Right hindlimb (tissue), 1 donor: Measurements from ENCODE around the gene TIMP4.

ENCODE experiments used
- DNase-seq: peaks from one replicate; pipeline ENCODE4 v3.0.0-alpha.2; 2018

The TIMP4 gene

DNA sequence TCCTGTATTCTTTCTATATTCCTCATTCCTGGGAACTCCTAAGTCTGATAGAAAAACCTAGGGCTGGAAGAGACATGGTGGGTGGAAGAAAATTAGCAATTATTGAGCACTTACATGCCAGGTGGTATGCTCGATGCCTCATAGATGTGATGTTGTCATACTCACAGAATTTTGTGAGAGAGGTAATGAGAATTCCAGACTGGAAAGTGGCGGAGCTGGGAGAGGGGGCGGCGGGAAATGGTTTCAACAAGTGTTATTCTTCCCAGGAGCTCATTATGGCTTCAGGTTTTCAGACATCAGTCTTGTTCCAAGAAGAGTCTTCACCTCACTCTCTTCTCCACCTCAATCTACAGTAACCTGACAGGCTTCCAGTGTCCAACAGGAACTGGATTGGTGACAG is 16.2 kb downstream of the TIMP4 start:
- peak; percentile 43 for DNase-seq

DNA sequence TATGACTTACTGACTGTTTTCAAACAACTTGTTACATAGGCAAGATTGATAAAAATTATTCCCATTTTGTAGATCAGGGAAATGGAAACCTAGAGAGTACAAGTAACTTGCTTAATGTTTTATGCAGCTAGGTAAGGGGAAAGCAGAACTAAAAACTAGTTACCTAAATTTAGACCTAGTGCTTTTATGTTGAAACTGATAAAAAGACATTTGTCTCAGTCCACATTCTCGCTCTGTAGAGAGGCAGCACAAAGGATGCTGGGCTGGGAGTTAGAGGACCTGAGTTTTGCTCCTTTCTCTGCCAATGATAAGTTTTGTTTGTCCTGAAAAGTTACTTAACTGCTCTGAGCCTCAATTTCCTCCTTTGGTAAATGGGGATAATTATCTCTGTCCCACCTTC is 17.4 kb downstream of the TIMP4 start:
- DNase-seq: no peak

DNA sequence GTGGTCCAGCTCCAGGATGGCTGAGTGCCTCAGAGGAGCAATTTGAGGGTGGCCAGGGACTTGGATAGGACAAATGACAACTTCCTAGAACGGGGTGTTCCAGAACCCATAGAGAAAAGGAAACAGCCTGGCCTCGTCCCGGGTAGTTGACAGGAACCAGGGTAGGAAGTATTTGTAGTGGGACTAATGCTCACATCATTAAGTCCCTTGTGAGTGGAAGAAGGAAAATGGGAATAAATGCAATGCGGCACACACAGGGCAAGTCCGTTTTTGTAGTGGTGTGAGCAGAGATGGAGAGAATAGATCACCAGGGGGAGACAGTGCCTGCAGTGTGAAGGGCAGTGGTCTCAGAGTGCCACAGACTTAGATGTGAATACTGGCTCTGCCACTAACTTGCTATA is 19.6 kb downstream of the TIMP4 start:
- peak; percentile 72 for DNase-seq

DNA sequence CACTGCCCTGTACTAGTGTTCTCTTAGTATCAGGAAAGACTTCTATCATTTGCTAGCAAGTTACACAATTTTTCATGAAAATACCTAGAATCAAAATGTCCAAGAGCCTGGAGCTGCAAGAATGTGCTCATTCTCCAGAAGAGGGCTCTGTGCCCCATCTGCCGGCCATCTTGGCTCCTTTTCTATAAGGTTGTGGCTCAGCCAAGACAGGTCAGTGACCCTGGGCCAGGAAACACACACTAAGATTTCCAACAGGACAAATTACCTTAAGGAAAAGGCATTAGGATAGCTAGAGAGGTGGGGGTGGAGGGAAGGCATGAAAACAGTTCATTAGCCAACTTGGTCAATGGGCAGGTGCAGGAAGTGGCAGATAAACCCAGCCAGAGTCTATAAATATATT is 20.7 kb downstream of the TIMP4 start:
- DNase-seq: no peak

DNA sequence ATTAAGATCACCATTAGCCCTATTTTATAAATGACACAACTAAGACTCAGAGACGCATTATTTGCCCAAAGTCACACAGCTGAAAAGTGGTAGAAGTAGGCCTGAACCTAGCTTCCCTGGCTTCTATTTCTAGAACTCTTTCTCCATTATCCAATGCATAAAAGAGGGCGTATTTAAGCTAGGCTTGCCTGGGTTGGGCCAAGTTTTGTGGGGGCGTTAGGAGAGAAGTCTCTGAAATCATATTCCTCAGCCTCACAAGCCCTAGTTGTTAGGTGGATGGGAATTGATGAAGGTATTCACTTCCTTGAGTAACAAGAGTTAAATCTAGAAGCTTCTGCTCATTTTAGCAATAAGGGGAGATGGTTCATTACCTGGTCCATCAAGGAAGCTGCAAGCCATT is 22.3 kb downstream of the TIMP4 start:
- no peak for DNase-seq

DNA sequence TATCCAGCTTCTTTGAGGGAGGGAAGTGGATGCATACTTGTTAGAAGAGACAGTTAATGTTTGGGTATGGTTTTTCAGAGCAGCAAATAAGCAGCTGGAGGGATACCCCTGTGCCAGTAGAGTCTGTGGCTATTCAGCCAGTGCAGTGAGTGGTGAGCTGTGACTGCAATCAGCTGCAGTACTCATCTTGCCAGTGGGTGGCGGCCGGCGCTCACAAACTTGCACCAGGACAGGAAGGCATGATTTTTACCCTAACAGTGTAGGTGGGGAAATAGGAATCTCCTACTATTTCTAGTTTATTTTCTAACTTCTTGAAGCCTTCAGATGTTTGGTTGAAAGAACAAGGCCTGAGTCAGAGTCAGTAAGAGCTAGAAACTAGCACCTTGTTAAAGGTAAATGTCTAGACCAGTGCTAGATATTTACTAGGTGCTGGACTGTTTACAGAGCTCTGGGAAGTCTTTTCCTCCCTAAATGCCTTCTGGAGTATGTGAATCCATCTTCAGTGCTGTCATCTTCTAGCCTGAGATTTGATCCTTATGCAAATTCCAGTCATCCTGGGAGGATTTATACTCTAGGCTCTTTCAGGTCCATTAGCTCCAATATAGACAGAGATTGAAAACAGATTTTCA is 23.6 kb downstream of the TIMP4 start:
- peak; percentile 81 for DNase-seq

DNA sequence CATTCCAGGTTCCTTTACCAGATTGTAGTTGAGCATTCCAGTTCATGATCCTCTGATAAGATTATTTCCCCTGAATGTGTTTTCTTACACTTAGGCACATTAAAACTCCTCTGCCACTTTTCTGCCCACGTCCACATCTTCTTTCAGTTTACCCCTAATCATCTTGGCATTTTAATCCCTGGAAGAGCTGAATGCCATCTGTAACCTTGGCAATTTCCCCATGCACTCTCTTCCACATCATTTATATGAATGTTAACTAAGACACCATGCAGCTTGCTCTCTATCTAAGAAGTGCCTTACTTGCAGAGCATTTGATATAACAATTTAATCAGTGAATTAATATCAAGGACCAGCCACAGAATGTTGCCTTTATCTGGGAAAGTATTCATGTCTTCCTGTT is 25.8 kb downstream of the TIMP4 start:
- DNase-seq: no peak

DNA sequence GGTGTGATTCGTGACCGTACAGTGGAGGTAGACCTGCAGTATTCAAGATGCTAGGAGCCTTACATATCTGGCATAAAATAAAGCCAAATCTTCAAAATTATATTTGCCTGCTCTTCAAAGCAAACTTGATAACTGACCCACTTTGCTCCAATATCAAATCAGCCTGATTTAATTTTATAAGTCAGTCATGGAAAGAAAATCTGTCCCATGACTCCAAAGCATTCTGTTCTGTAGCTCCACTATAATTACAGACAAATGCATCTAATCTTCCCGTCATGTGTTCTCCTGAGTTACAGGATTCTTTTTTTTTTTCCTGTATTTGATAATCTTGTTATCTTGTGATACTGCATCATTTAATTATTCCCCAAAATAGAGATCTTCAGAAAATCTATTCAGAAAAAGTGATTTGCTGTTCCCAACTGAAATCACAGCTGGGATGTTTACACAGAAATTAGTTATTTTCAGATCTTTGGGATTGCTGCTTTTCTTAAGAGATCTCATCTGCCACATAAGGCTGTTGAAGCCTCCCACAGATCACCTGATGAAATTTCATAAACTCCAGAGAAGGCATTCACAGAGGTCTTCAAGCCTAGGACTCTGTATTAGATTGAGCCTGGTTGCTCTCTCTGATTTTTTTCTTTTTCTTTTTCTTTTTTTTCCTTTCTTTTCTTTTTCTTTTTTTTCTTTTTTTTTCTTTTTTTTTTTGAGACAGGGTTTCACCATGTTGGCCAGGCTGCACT is 27.2 kb downstream of the TIMP4 start:
- no peak for DNase-seq

DNA sequence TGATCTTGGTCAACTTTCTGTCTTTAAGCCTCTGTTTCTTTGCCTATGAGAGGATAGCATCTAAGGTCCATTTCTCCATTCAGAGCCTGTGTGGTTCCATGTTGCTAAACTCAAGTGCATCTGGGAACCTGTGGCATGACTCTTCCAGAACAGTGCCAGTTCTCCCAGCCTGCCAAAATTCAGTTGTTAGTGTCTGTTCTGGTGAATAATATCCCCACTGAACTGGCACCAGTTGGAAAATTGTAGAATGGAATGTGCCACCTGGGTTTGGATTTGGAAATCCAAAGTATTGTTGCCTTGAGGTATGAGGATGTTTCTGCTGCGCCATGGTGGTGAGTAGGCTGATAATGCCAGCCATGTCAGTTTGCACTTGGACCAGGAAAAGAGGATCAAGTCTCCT is 31.3 kb downstream of the TIMP4 start:
- DNase-seq: no peak

DNA sequence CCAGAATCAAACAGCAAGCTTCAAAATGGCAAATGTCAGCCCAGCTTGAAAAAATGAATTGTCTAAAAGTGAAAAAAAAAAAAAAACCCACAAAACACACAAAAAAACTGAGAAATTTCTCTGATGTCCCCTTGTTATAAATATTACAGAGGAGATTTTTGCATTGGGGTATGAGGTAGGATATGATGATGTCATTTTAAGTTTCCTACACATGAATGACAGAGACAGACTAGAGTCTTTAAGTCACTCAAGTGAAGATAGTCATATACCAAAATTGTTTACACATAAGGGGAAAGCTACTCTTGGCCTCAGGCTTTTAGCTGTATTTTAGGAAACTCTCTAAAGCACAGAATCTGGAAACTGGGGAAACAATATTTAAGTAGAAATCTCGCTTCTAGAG is 32.9 kb downstream of the TIMP4 start:
- no peak for DNase-seq

DNA sequence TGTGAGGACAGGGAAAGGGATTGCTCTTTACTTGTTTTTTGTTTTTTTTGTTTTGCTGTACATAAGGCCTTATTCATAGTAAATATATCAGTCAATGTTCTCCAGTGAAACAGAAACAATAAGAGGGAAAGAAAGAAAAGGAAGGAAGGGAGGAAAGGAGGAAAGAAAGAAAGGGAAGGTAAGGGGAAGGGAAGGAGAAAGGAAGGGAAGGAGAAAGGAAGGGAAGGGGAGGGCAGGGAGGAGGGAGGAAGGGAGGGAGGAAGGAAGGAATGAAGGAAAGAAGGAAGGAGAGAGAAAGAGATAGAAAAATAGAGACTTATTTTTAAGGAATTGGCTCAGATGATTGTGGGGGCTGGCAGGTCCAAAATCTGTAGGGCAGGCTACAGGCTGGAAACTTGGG is 37.2 kb downstream of the TIMP4 start:
- no peak for DNase-seq

DNA sequence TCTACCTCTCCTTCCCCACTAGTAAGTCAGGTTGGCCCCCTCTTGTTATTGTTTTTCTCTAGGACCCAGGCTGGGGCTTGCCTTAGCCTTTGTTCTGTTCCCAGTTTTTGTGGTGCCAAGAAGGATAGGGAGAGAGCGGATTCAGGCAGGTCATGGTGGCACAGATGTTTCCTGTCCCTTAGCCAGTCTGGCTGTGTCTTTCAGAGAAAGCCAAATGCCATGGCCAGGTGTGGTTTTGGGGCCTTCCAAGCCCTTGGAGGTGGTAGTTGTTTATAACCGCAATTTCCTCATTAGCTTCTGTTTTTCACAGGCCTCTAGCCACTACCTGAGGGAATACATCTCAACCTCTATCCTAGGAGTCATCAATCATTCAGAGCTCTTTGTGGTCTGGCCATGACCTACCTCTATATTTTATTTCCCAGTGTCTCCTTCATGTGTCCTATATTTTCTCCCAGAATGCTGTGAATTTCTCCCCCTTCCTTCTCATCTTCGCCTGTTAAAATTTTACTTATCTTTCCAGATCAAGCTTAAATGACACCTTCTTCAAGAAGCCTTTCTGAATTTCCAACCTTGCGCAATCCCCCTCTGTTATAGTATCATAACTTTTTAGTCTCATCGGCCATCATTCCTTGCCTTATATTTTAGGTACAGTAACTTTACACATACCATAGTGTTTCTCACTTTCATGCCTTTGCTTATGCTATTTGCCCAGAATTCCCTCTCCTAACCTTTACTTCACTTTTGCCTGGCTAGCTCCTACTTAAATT is 38.2 kb downstream of the TIMP4 start:
- no peak for DNase-seq

DNA sequence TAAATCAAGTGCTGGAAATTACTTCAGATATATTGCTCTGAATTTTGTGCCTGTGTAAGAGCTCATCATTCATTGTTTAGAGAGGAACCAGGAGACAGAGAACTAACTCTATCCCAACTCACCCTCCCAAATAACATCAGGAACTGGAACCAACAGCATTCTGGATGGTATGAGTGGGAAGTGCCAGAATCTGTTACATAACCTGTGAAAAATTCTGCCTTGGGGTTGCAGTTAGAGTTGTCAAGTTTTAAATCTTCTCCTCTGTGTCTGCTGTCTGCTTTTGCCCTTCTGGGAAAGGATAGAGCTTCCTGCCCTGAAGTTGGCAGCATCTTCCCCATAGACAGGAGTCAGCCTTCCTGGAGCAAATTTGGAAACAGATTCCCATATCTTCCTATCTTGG is 41.2 kb downstream of the TIMP4 start:
- DNase-seq: no peak

DNA sequence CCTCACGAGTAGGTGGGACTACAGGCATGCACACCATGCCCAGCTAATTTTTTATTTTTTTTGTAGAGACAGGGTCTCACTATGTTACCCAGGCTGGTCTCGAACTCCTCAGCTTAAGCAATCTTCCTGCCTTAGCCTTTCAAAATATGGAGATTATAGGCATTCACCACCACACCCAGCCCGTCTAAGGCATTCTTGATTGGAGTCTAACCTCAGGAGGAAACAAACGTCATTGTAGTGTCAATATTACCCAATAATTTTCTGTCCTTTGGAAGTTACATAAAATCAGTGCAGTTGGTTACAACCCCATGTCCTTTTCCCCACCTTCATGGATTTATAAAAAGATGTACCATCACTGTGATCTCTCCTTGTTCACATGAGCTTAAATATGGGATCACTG is 41.8 kb downstream of the TIMP4 start:
- DNase-seq: no peak

DNA sequence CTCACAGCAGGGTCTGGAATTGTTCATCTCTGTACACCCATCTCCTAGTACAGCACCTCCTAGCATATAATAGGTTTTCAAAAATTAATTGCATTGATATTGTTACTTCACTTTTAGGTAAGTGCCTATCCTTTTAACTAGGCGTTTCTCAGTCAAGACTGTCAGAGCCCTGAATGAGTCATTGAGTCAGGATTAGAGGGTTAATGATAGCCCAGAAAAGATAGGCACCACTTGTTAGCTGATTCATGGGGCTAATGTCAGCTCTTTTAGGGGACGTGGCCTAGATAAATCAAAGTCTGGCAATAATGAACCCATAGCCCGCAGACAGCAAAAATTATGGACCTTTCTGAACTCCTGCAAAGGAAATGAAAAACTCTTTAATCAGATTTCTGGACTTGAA is 42.9 kb downstream of the TIMP4 start:
- DNase-seq: no peak

DNA sequence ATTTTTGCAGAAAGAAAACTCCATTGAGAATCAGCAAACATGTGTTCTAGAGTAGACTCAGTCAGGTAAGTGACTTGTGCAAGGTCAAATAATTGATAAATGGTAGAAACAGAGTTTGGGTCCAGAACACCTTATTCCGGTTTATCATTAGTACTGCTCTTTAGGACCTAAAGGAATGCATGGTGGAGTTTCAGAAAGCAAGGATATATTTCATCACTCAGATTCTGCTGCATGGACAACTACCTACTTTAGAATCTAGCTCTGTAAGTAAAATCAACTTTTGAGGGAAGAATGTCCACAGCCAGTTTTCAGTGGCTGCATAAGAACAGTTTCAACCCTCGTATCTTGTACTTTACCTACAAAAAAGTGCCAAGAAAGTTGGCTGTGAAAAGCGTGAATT is 43.6 kb downstream of the TIMP4 start:
- no peak for DNase-seq

DNA sequence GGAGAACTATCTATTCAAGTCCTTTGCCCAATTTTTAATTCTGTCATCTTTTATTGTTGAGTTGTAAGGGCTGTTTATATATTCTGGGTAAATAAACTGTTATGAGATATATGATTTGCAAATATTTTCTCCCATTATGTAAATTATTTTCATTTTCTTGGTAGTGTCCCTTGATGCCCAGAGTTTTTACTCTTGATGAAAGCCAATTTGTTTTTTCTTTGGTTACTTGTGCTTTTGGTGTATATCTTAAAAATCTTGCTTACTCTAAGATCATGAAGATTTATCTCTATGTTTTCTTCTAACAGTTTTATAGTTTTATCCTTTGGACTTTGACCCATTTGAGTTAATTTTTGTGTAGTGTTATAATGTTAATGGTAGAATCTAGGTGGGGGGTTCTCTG is 44.5 kb downstream of the TIMP4 start:
- no peak for DNase-seq

DNA sequence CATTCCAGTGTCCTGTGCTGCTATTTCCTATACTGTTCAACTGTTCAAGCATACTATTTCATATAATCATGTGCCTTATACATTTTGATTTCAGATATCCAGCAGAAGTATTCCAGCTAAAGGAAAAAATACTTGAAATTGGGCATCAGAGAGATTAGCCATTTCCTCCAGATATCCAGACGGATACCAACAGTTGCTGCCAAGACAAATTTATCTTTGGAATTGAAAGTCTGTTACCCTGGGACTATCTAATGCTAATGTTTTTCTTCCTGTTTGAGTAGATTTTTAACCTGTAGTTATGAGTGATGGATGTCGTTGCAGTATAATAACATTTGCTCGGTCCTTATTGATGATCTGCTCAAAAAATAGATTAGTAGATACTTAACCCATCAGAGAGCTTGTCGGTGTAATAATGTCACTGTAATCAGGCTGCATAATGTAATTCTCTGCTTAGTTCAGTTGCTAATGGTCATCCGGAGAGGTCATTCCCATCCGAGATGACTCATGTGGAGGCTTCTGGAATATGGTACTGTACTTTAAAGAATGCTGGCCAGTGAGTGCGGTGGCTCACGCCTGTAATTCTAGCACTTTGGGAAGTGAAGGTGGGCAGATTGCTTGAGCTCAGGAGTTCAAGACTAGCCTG is 51.5 kb downstream of the TIMP4 start:
- DNase-seq: no peak
